Stimulated activated CD8-positive, alpha-beta memory T cell treated with anti-CD3 and anti-CD28 coated beads, Interleukin-4, amount 100 ng/mL, for 4 hours (primary cell): ENCODE measurements around the gene SNCA.

Source experiments
- DNase-seq, 2 donors: peaks; one replicate each; pipeline ENCODE4 v3.0.0-alpha.2; 2020; ENCODE audit warnings: low read depth in 2 of 2, low spot score in 1 of 2

SNCA gene

GRCh38 chr4:89708903-89709421, 128.0 kb downstream of the SNCA start:
- DNase-seq = no peak

GRCh38 chr4:89707467-89707866, 129.5 kb downstream of the SNCA start:
- no peak for DNase-seq

- no peak for DNase-seq
These were observed 132.1 kb downstream of the SNCA start for GRCh38 chr4:89704651-89705395.

- DNase-seq = no peak
These were observed 133.0 kb downstream of the SNCA start for GRCh38 chr4:89703829-89704590.

- no peak for DNase-seq
These were observed 136.1 kb downstream of the SNCA start for GRCh38 chr4:89700766-89701423.

- no peak for DNase-seq
These were observed 151.3 kb downstream of the SNCA start for GRCh38 chr4:89685690-89686089.

GRCh38 chr4:89685277-89685676, 151.7 kb downstream of the SNCA start:
- DNase-seq = no peak

GRCh38 chr4:89684536-89684935, 152.4 kb downstream of the SNCA start:
- no peak for DNase-seq

- DNase-seq = no peak
These were observed 154.2 kb downstream of the SNCA start for GRCh38 chr4:89682808-89683207.

- no peak for DNase-seq
These were observed 155.3 kb downstream of the SNCA start for GRCh38 chr4:89681671-89682070.

- DNase-seq = no peak
These were observed 155.7 kb downstream of the SNCA start for GRCh38 chr4:89681219-89681618.

- DNase-seq = no peak
These were observed 162.0 kb downstream of the SNCA start for GRCh38 chr4:89674876-89675459.
